ENCODE data around the gene SLC9A9. TPM values are rescaled to one million over a fixed set of nuclear protein-coding genes. Genes with fewer than 3 reads are reported as not detected.
A peak's percentile ranks its signal among the peaks of the same experiment; 100 is the strongest.
"Not testable (repeated sequence)": the region's sequence is repeated elsewhere in the genome, so short reads cannot be mapped to it uniquely, and the experiment has no call there.

The SLC9A9 gene
- polyA plus RNA-seq, 6 donors from 2014 or later = 16.9 to 31.5 (median 24.7) TPM

GRCh38 chr3:143455480-143455879 lies 392.8 kb downstream of the SLC9A9 start:
- ATAC-seq (ENCODE audit: low read depth in 2 of 2) = no peak
- DNase-seq = no peak
- Mint-ChIP-seq H3K27ac (no peak overlapping the region), H3K36me3 (peaks cover 19 to 28% of the 10 kb centered on the region in 2 donors), H3K4me1 (peaks cover 6 to 15% (median 12%) of the 10 kb centered on the region in 3 donors), H3K27me3 (no peaks in the 10 kb centered on the region), H3K9me3 (peaks cover 0 to 9% (median 5%) of the 10 kb centered on the region in 7 donors), H3K4me3 (no peak overlapping the region)

GRCh38 chr3:143450632-143451031 lies 397.6 kb downstream of the SLC9A9 start:
- DNase-seq = no peak
- Mint-ChIP-seq H3K27ac (peak overlapping the region in 2 of 6 donors; percentile 59 to 78), H3K27me3 (no peaks in the 10 kb centered on the region), H3K4me3 (peak overlapping the region in 1 of 8 donors; percentile 65), H3K36me3 (peaks cover 10 to 12% of the 10 kb centered on the region in 2 donors), H3K4me1 (peaks cover 12 to 15% (median 13%) of the 10 kb centered on the region in 3 donors), H3K9me3 (no peaks in the 10 kb centered on the region)
- ATAC-seq (ENCODE audit: low read depth in 2 of 2) = no peak

GRCh38 chr3:143447491-143447890 lies 400.8 kb downstream of the SLC9A9 start:
- Mint-ChIP-seq H3K27ac (no peak overlapping the region), H3K9me3 (no peaks in the 10 kb centered on the region), H3K4me3 (no peak overlapping the region), H3K27me3 (no peaks in the 10 kb centered on the region), H3K4me1 (peaks cover 24 to 27% (median 25%) of the 10 kb centered on the region in 3 donors), H3K36me3 (peaks cover 22 to 23% of the 10 kb centered on the region in 2 donors)
- DNase-seq (no peak), ATAC-seq (ENCODE audit: low read depth in 2 of 2) (no peak)

GRCh38 chr3:143445118-143445517 lies 403.1 kb downstream of the SLC9A9 start:
- Mint-ChIP-seq H3K4me3 (no peak overlapping the region), H3K27me3 (no peaks in the 10 kb centered on the region), H3K4me1 (peaks cover 11 to 21% (median 12%) of the 10 kb centered on the region in 3 donors), H3K9me3 (peaks cover 0 to 3% (median 0%) of the 10 kb centered on the region in 7 donors), H3K27ac (peak overlapping the region in 2 of 6 donors; percentile 48 to 72), H3K36me3 (peaks cover 23 to 25% of the 10 kb centered on the region in 2 donors)
- DNase-seq = no peak
- ATAC-seq (ENCODE audit: low read depth in 2 of 2) = no peak

GRCh38 chr3:143443851-143444331 lies 404.4 kb downstream of the SLC9A9 start:
- Mint-ChIP-seq H3K27ac (peak overlapping the region in 4 of 6 donors; percentile 11 to 23 (median 14)), H3K36me3 (peaks cover 23 to 25% of the 10 kb centered on the region in 2 donors), H3K27me3 (no peaks in the 10 kb centered on the region), H3K4me3 (peak overlapping the region in 2 of 8 donors; percentile 13 to 51), H3K4me1 (peaks cover 11 to 26% (median 12%) of the 10 kb centered on the region in 3 donors), H3K9me3 (peaks cover 0 to 3% (median 0%) of the 10 kb centered on the region in 7 donors)
- DNase-seq = no peak
- ATAC-seq (ENCODE audit: low read depth in 2 of 2) = no peak

GRCh38 chr3:143442814-143443447 lies 405.3 kb downstream of the SLC9A9 start:
- no peak for DNase-seq
- ATAC-seq (ENCODE audit: low read depth in 2 of 2) = no peak
- Mint-ChIP-seq H3K4me3 (no peak overlapping the region), H3K36me3 (peaks cover 23 to 25% of the 10 kb centered on the region in 2 donors), H3K9me3 (peaks cover 0 to 3% (median 0%) of the 10 kb centered on the region in 7 donors), H3K4me1 (peaks cover 11 to 26% (median 15%) of the 10 kb centered on the region in 3 donors), H3K27ac (peak overlapping the region in 1 of 6 donors; percentile 80), H3K27me3 (no peaks in the 10 kb centered on the region)

GRCh38 chr3:143441516-143442171 lies 406.6 kb downstream of the SLC9A9 start:
- peak overlapping the region in 1 of 8 donors; percentile 6 for H3K4me3 Mint-ChIP-seq
- DNase-seq (no peak), ATAC-seq (ENCODE audit: low read depth in 2 of 2) (no peak)
- peaks cover 17 to 26% (median 22%) of the 10 kb centered on the region in 3 donors for H3K4me1 Mint-ChIP-seq
- peaks cover 0 to 3% (median 0%) of the 10 kb centered on the region in 7 donors for H3K9me3 Mint-ChIP-seq
- peaks cover 21 to 30% of the 10 kb centered on the region in 2 donors for H3K36me3 Mint-ChIP-seq
- H3K27me3 Mint-ChIP-seq = no peaks in the 10 kb centered on the region
- peak overlapping the region in 2 of 6 donors; percentile 31 to 49 for H3K27ac Mint-ChIP-seq

GRCh38 chr3:143439817-143440216 lies 408.5 kb downstream of the SLC9A9 start:
- Mint-ChIP-seq H3K27me3 (no peaks in the 10 kb centered on the region), H3K4me3 (no peak overlapping the region), H3K27ac (no peak overlapping the region), H3K4me1 (peaks cover 16 to 32% (median 24%) of the 10 kb centered on the region in 3 donors), H3K36me3 (peaks cover 4 to 18% of the 10 kb centered on the region in 2 donors), H3K9me3 (peaks cover 0 to 3% (median 0%) of the 10 kb centered on the region in 7 donors)
- DNase-seq (no peak), ATAC-seq (ENCODE audit: low read depth in 2 of 2) (no peak)

- Mint-ChIP-seq H3K9me3 (peaks cover 0 to 3% (median 0%) of the 10 kb centered on the region in 7 donors), H3K4me1 (peaks cover 5 to 25% (median 21%) of the 10 kb centered on the region in 3 donors), H3K36me3 (peaks cover 0 to 9% of the 10 kb centered on the region in 2 donors), H3K4me3 (no peak overlapping the region), H3K27ac (peak overlapping the region in 2 of 6 donors; percentile 5 to 24), H3K27me3 (no peaks in the 10 kb centered on the region)
- DNase-seq (no peak), ATAC-seq (ENCODE audit: low read depth in 2 of 2) (no peak)
Measured at GRCh38 chr3:143437405-143437804, 410.9 kb downstream of the SLC9A9 start.

GRCh38 chr3:143436231-143436930 lies 411.9 kb downstream of the SLC9A9 start:
- no peak for DNase-seq
- H3K27me3 Mint-ChIP-seq = no peaks in the 10 kb centered on the region
- H3K4me1 Mint-ChIP-seq = peaks cover 5 to 25% (median 24%) of the 10 kb centered on the region in 3 donors

GRCh38 chr3:143433787-143434378 lies 414.4 kb downstream of the SLC9A9 start:
- H3K36me3 Mint-ChIP-seq = peaks cover 0 to 6% of the 10 kb centered on the region in 2 donors
- DNase-seq = peak; percentile 23

More at GRCh38 chr3:143436231-143436930, 411.9 kb downstream of the SLC9A9 start:
- no peak for ATAC-seq (ENCODE audit: low read depth in 2 of 2)
- Mint-ChIP-seq H3K27ac (peak overlapping the region in 1 of 6 donors; percentile 14), H3K9me3 (no peaks in the 10 kb centered on the region), H3K36me3 (peaks cover 0 to 9% of the 10 kb centered on the region in 2 donors), H3K4me3 (no peak overlapping the region)

GRCh38 chr3:143431298-143431697 lies 417.0 kb downstream of the SLC9A9 start:
- H3K27me3 Mint-ChIP-seq; ATAC-seq (ENCODE audit: low read depth in 2 of 2); H3K9me3 Mint-ChIP-seq: not testable (repeated sequence)

More at GRCh38 chr3:143433787-143434378, 414.4 kb downstream of the SLC9A9 start:
- no peaks in the 10 kb centered on the region for H3K9me3 Mint-ChIP-seq
- ATAC-seq (ENCODE audit: low read depth in 2 of 2) = no peak
- H3K4me1 Mint-ChIP-seq = peaks cover 20 to 48% (median 47%) of the 10 kb centered on the region in 3 donors
- H3K4me3 Mint-ChIP-seq = no peak overlapping the region
- H3K27ac Mint-ChIP-seq = peak overlapping the region in 2 of 6 donors; percentile 43 to 50
- H3K27me3 Mint-ChIP-seq = no peaks in the 10 kb centered on the region

More at GRCh38 chr3:143431298-143431697, 417.0 kb downstream of the SLC9A9 start:
- peak overlapping the region in 1 of 6 donors; percentile 5 for H3K27ac Mint-ChIP-seq
- H3K4me3 Mint-ChIP-seq, DNase-seq, H3K36me3 Mint-ChIP-seq: not testable (repeated sequence)
- H3K4me1 Mint-ChIP-seq = peaks cover 30 to 57% (median 49%) of the 10 kb centered on the region in 3 donors
